Activated T-cell treated with anti-CD3 and anti-CD28 coated beads for 4 hours (primary cell): ENCODE measurements around the gene USP46.

Experiments
- DNase-seq: peaks from one replicate; pipeline ENCODE4 v3.0.0-alpha.2; 2020

Gene USP46

GRCh38 chr4:52614241-52614640, 44.9 kb downstream of the USP46 start:
- DNase-seq = no peak

GRCh38 chr4:52612341-52612740, 46.8 kb downstream of the USP46 start:
- DNase-seq = no peak

- no peak for DNase-seq
These were observed 48.0 kb downstream of the USP46 start for GRCh38 chr4:52611030-52611555.

- DNase-seq = no peak
These were observed 52.4 kb downstream of the USP46 start for GRCh38 chr4:52606726-52607125.

- no peak for DNase-seq
These were observed 53.1 kb downstream of the USP46 start for GRCh38 chr4:52606040-52606439.

- DNase-seq = no peak
These were observed 54.9 kb downstream of the USP46 start for GRCh38 chr4:52604215-52604614.

- no peak for DNase-seq
These were observed 58.8 kb downstream of the USP46 start for GRCh38 chr4:52600275-52600674.

- no peak for DNase-seq
These were observed 64.1 kb downstream of the USP46 start for GRCh38 chr4:52595001-52595400.

- DNase-seq = no peak
These were observed 66.8 kb downstream of the USP46 start for GRCh38 chr4:52592287-52592686.

GRCh38 chr4:52588771-52589591, 70.1 kb downstream of the USP46 start:
- peak; percentile 2 for DNase-seq

- DNase-seq = no peak
These were observed 71.0 kb downstream of the USP46 start for GRCh38 chr4:52588097-52588496.

GRCh38 chr4:52586069-52586468, 73.0 kb downstream of the USP46 start:
- no peak for DNase-seq

GRCh38 chr4:52585379-52585778, 73.7 kb downstream of the USP46 start:
- no peak for DNase-seq

- no peak for DNase-seq
These were observed 79.4 kb downstream of the USP46 start for GRCh38 chr4:52579602-52580272.

- DNase-seq = no peak
These were observed 80.2 kb downstream of the USP46 start for GRCh38 chr4:52578951-52579350.

GRCh38 chr4:52577624-52577962, 81.5 kb downstream of the USP46 start:
- no peak for DNase-seq

- no peak for DNase-seq
These were observed 82.0 kb downstream of the USP46 start for GRCh38 chr4:52576961-52577623.

GRCh38 chr4:52576326-52576725, 82.8 kb downstream of the USP46 start:
- DNase-seq = no peak

GRCh38 chr4:52575406-52575805, 83.7 kb downstream of the USP46 start:
- no peak for DNase-seq

GRCh38 chr4:52574036-52574435, 85.1 kb downstream of the USP46 start:
- DNase-seq = no peak

GRCh38 chr4:52573551-52573950, 85.5 kb downstream of the USP46 start:
- no peak for DNase-seq

- no peak for DNase-seq
These were observed 86.1 kb downstream of the USP46 start for GRCh38 chr4:52572936-52573485.

GRCh38 chr4:52568351-52568750, 90.8 kb downstream of the USP46 start:
- DNase-seq = no peak
